ENCODE results near the gene FAM120C.

Gene FAM120C

GRCh38 chrX:54182864-54183613, at the start of gene FAM120C:
FAM120C (minus strand) TSS chrX:54183254; CDS start chrX:54183198, 56 bp downstream.
- peak; percentile 90 for DNase-seq

GRCh38 chrX:54230435-54231148, 47.5 kb upstream of the FAM120C start:
- no peak for DNase-seq

GRCh38 chrX:54223581-54223980, 40.5 kb upstream of the FAM120C start:
- DNase-seq, result no peak

GRCh38 chrX:54213603-54214002, 30.5 kb upstream of the FAM120C start:
- DNase-seq, result no peak

GRCh38 chrX:54208531-54208930, 25.5 kb upstream of the FAM120C start:
- no peak for DNase-seq

- DNase-seq, result no peak
Measured at GRCh38 chrX:54198262-54198661, 15.2 kb upstream of the FAM120C start.

- no peak for DNase-seq
Measured at GRCh38 chrX:54194982-54195588, 12.0 kb upstream of the FAM120C start.

- DNase-seq, result no peak
Measured at GRCh38 chrX:54193085-54193821, 10.2 kb upstream of the FAM120C start.

GRCh38 chrX:54184474-54184873, 1.4 kb upstream of the FAM120C start:
- no peak for DNase-seq

- peak; percentile 79 for DNase-seq
Measured at GRCh38 chrX:54182194-54182863, 725 bp downstream of the FAM120C start.

- no peak for DNase-seq
Measured at GRCh38 chrX:54181202-54181953, 1.7 kb downstream of the FAM120C start.

- no peak for DNase-seq
Measured at GRCh38 chrX:54180403-54180802, 2.7 kb downstream of the FAM120C start.

GRCh38 chrX:54178100-54178940, 4.7 kb downstream of the FAM120C start:
- DNase-seq, result no peak

GRCh38 chrX:54177306-54177705, 5.7 kb downstream of the FAM120C start:
- DNase-seq, result no peak

GRCh38 chrX:54173791-54174190, 9.3 kb downstream of the FAM120C start:
- DNase-seq, result no peak

GRCh38 chrX:54172455-54172854, 10.6 kb downstream of the FAM120C start:
- DNase-seq, result no peak

GRCh38 chrX:54171527-54172250, 11.4 kb downstream of the FAM120C start:
- no peak for DNase-seq

GRCh38 chrX:54171091-54171490, 12.0 kb downstream of the FAM120C start:
- no peak for DNase-seq

GRCh38 chrX:54166915-54167314, 16.1 kb downstream of the FAM120C start:
- DNase-seq, result no peak

GRCh38 chrX:54157561-54157960, 25.5 kb downstream of the FAM120C start:
- DNase-seq, result no peak
